ENCODE measurements around the gene NOXO1.

The NOXO1 gene

DNA sequence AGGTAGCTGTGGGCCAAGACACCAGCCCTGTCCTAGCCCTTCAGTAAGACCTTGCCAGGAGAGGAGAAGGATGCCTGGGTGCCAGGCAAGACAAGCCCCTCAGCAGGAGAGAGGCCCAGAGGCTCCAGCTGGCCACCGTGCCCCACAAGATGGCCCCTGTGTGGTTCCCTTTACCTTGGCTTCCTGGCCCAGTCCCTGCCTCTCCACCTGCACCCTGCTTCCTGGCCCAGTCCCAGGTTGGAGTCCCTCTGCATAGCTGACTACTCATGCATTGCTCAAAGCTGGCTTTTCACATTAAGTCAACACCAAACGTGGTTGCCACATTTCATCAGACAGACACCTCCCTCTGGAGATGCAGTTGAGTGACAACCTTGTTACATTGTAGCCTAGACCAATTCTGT lies 12.5 kb upstream of the NOXO1 start:
- FAIRE-seq: no peak

DNA sequence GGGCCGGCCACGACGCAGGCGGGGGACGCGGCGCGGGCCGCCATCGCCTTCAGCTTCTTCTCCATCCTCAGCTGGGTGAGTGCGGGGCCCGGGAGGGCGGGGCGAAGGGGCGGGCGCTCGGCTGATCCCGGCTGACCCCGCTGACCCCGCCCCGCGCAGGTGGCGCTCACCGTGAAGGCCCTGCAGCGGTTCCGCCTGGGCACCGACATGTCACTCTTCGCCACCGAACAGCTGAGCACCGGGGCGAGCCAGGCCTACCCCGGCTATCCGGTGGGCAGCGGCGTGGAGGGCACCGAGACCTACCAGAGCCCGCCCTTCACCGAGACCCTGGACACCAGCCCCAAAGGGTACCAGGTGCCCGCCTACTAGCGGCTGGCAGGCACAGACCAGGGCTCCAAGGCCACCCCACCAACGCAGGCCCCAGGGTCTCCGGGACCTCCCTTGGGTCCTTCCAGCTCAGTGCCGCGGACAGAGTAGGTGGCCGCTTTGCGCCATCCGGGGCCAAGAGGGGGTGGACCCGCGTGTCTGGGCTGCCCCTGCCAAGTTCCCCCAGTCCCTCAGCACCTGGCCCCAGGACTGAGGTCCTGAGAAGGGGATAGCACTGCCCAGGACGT lies 11.5 kb upstream of the NOXO1 start:
- FAIRE-seq: no peak

DNA sequence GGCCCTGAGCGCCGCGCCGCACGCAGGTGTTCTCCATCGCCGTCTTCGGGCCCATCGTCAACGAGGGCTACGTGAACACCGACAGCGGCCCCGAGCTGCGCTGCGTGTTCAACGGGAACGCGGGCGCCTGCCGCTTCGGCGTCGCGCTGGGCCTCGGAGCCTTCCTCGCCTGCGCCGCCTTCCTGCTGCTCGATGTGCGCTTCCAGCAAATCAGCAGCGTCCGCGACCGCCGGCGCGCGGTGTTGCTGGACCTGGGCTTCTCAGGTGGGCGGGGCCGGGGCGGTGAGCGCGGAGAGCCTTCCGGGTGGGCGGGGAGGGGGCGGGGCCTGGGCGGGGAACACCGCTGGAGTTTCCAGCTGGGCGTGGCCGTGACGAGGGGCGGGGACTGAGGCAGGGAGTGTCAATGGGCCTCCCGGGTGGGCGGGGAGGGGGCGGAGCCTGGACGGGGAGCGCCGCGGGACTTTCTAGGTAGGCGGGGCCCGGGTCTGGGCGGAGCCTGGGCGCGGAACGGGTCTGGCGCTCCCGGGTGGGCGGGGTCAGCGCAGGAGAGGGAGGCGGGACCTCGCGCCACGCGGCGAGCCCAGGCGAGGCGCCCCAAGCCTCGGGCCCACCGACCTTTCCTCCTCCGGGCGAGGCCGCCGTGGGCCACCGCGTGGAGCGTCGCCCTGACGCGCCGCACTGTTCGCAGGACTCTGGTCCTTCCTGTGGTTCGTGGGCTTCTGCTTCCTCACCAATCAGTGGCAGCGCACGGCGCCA lies 10.9 kb upstream of the NOXO1 start:
- FAIRE-seq: no peak

DNA sequence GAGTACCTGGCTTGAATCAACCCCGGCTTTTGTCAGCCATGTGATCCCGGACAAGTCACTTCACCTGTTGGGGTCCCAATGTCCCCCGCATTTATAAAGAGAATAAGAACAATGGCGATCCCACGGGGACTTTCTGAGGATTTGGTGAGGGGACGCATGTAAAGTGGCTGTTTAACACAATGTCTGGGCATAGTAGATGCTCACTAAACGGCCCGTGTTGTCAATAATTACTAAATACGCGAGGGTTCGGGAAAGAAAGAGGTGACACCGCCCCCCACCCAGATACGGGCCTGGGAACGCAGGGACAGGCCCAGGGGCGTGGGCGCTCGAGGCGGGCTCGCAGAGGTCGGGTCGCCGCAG lies 10.3 kb upstream of the NOXO1 start:
- FAIRE-seq: no peak

DNA sequence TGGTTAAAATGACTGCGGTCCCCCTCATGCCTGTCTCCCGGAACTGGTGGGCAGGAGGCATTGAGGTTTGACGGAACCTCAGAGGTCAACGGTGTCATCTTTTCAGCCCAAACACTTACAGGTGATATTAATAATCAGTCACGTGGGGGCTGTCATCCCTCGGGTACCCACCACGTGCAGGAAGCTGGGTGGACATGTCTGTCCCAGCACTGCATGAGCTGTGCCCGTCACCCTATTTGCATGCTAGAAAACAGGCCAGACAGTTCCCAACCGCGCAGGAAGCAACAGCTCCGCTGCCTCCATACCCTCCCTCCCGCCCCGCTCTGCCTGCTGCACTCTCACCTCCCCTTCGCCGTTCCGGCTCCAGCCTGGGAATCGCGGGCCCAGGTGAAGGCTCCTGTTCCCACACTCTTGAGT lies 9.9 kb upstream of the NOXO1 start:
- FAIRE-seq: no peak

DNA sequence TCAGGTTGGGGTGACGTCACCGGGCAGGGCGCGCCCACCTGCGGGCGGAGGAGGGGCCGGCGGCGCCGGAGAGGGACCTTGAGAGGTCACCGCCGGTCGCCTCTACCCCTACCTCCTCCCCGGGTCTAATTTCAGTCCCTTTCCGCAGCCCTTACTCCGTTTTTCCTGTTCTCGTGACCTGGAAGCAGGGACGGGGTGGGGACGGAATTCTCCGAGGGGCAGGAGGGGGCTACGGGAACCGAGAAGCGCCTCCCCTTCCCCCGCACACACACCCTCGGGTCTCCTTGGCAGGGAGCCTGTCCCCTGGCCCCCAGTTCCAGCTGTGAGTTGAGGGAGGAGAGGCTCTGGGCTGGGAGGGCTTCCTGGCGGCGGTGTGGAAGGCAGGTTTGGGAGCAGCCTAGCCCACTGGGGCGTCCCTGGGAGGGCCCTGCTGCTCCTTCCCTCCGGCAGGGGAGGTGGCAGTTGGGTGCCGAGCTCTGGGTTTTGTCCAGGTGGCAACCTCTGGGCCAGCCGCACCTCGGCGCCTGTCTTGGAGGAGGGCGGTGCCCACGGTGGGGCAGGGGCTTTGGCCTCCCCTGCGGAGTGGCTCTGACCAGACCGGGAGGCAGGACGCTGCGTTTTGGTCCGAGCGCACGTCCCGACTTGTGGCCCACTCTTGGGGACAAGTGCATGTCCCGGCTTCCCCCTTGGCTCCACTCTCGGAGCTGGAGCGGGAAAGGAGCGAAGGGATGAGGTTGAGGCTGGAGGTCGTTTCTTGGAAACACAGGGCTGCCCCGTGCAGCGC lies 9.3 kb upstream of the NOXO1 start:
- no peak for FAIRE-seq

DNA sequence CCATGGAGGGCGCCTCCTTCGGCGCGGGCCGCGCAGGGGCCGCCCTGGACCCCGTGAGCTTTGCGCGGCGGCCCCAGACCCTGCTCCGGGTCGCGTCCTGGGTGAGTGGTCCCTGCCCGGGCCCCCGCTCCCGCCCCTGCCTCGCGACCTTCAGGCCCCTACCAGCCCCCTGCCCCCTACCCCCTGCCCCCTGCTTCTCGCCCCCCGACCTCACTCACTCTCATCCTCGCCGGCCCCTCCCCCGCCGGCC lies 8.8 kb upstream of the NOXO1 start:
- FAIRE-seq: no peak

DNA sequence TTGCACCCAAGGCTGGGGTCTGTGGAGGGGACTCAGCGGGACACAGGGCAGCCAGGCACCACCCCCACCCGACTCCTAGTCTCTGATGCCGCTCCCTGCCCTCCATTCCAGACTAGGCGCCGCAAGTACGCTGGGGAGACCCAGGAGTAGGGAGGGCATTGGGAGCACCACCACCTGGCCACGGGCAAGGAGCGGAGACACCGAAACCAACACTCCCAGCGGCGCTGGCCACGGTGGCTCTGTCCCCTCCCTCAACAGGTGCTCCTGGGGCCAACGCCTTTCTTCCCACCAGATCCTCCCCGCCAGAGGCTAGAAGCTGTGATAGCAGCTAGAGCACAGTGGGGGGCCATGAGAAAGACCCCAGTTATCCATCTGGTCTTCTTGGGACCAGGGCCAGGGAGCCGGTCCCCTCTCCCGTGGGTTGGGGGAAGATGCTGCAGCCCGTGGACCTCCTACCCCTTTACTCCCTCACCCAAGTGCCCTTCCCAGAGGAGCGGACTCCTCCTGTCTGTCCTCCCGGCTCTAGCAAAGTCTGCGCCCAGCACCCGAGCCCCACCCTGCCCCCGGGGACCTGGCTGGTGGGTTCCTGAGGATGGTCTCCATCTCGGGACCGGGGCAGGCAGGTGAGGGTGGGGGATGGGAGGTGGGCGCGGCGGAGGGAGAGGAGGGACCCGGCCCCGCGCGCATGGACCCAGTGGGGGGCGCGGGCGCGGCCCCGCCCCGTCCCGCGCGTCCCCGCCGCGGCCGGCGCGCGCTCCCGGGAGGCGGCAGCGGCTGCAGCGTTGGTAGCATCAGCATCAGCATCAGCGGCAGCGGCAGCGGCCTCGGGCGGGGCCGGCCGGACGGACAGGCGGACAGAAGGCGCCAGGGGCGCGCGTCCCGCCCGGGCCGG lies 8.2 kb upstream of the NOXO1 start, which contains the start of gene SYNGR3:
TSS of gene SYNGR3 (plus strand) at position 762 of the 892 bp plus-strand sequence. CDS start 133 bp downstream, outside the sequence.
- no peak for FAIRE-seq

DNA sequence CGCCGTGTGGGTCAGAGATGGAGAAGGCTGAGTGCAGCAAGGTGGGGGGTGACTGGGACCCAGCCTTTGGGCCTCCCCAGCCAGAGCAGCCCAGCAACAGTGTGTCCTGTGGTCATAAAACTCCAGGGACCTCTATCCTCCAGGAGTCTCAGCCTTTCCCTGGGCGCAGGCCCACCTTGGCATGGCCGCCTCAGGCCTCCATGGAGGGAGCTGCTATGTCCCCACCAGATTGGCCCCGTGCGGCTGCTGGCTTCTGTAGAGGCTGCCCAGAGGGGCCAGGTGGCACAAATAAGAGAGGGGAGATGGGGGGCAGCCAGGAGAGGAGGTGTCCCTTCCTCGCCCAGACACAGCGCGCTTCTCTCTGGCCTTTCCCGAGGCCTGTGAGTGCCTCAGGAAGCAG lies 5.9 kb upstream of the NOXO1 start:
- FAIRE-seq: no peak

DNA sequence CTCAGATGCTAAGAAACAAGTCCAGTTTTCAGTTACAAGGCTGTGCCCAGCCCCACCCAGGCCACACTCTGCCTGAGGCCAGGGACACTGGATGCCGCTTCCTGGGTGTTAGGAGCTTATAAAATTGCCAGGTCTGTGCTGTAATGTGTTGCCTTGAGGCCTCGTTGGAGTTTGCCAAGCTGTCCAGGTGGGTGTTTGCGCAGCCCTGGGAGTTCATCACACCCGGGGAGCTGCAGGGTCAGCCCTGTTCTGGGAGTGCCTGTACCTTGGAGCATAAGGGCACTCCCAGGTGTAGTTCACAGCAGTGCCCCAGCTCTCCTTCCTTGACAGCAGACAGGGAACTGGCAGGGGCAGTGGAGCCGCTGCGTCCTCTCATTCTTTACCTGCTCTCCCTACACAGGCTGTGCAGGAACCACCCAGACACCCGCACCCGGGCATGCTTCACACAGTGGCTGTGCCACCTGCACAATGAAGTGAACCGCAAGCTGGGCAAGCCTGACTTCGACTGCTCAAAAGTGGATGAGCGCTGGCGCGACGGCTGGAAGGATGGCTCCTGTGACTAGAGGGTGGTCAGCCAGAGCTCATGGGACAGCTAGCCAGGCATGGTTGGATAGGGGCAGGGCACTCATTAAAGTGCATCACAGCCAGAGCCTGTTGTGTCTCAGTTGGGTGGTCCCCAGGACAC lies 4.3 kb upstream of the NOXO1 start:
- FAIRE-seq: no peak

DNA sequence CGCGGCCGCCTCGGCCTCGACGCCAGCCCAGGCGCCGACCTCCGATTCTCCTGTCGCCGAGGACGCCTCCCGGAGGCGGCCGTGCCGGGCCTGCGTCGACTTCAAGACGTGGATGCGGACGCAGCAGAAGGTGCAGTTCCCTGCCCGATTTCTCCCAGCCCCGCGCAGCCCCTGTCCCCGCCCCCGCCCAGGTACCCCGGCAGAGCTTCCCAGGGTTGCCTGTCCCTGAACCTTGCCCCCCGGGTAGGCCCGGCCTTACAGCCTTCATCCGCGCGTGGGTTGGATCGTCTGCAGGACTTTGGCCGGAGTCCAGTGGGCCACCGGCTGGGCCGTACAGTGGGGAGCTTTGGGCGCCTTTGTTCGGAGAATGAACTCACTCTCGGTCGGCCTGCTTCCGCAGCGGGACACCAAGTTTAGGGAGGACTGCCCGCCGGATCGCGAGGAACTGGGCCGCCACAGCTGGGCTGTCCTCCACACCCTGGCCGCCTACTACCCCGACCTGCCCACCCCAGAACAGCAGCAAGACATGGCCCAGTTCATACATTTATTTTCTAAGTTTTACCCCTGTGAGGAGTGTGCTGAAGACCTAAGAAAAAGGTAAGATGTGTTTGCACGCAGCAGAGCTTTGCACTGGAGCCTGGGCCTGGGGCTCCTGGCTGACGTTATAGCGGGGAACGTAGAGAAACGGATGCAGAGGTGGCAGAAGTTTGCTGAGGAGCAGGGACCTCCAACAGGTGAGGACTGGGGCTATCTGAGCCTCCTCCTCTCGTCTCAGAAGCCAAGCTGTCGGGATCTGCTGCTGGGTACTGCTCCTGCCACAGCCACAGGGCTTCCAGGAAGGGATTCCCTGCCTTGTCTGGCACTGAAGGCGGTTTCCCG lies 3.3 kb upstream of the NOXO1 start:
- no peak for FAIRE-seq

DNA sequence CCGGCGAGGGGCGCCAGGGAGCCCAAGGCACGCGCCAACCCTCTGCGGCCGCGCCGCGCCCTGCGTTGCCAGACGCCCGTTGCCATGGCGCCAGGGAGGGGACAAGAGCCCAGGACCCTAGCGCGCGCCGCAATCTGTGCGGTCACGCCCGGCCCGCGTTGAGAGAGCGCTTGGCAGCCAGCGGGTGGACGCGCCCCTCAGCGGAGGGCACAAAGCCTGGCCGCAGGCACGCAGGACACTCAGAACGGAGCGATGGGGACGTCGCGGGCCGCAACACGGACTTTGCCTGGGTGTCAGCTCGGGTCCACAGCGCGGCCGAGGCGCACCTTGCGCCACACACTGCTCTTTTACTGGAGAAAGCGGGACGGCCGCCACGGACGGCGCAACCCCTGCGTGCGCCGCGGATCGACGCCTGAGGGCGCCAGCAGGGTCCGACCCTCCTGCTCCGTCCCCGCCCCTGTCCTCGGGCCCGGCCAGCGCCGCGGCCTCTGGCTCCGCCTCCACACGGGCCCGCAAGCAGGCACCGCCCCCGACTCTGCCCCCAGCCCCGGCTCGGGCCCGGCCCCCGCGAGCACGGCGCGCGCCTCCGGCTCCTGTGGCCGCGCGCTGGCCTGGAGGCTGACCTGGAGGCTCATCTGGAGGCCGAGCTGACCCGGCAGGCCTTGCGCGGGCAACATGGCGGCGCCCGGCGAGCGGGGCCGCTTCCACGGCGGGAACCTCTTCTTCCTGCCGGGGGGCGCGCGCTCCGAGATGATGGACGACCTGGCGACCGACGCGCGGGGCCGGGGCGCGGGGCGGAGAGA lies 2.5 kb upstream of the NOXO1 start, which contains the start of gene GFER:
TSS of gene GFER (plus strand) at position 650 of the 803 bp plus-strand sequence. CDS start at position 676, 26 bp downstream.
- no peak for FAIRE-seq

DNA sequence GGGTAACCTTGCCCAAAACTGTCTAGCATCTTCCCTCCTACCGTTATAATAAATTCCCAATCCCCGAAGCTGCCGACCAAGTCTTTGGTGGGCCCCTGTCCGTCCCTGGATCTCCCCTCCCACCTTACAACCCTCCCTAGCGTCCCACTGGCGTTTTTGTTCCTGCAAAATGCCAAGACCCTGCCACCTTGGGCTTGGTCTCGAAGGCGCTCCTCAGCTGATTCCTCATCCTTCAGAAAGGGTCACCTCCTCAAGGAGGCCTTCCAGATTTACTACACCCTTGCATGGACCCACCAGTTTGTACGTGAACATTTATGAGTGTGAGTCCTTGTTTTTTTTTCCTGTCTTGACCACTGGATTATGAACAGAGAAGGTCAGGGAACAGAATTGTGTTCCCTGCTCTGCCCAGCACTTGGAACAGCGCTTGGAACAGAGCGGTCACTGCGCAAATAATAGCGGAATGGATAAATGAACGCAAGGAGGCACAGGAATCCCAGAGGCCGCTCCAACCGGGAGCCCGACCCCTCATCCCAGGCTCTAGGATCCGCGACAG lies 1.8 kb upstream of the NOXO1 start:
- FAIRE-seq: no peak

DNA sequence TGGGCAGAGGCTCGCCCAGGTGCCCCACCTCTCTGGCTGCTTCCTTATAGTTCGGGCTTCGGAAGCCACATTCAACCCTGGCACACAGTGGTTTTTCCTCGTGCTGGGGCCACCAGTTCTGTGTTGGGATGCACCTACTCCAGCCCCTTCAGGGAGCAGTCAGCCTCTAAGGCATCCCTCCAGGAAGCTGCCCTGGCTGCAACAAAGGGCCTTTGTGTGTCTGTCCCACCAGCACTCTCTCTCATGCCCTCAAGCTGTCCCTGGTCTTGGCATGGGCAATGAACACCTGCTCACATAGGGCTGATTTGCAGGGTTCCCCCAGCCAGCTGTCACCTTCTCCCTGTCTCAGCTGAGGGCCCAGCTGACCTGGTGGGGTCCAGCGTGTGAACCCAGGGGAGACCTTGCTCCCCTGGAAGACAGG lies 754 bp upstream of the NOXO1 start:
- no peak for FAIRE-seq

DNA sequence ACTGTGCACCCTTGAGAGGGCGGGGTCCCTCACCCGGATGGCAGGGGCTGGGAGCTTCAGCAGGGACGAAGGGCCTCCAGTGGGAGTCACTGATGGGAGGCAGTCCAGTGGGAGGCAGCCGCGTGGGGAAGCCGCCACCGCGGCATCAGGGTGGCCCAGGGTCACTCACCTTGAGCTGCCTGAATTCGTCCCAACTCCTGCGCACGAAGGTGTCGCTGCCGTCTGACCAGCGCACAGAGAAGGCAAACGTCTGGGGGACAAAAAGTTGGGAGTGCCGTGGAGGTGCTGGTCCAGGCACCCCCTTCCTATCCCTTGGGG lies 540 bp downstream of the NOXO1 start:
- FAIRE-seq: no peak

DNA sequence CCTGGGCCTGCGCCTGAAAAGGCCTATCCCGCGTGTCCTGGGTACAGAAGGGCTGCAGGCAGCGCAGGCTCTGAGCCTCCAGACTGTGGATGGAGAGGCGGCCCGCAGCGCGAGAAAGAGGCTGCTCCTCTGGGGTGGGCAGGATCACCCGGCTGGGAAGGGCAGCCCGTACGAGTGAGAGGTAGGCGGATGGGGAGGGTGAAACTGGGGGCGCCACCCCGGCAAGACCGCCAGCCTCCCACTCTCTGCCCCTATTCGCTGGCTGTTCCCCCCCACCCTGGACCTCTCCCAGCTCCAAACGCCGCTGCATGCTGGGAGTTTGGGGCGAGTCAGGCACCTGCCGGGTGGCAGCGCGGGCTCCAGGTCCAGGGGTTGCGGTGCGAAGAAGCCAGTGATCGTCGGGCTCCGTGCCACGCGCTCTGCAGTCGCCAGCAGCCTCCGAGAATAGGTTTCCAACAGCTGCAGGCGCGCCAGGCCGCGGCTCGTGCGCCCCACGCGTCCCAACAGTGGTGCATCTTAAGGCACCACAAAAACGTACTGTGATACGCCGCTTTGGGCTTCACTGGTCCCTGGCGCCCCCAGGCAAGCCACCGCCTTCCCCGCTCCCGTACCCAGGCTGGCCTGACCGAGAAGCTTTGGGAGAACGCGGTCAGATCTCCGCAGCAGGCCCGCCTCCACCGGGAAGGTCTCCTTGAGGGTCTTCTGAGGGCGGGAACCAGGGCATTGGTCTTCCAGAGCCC lies 1.1 kb downstream of the NOXO1 start:
- no peak for FAIRE-seq

DNA sequence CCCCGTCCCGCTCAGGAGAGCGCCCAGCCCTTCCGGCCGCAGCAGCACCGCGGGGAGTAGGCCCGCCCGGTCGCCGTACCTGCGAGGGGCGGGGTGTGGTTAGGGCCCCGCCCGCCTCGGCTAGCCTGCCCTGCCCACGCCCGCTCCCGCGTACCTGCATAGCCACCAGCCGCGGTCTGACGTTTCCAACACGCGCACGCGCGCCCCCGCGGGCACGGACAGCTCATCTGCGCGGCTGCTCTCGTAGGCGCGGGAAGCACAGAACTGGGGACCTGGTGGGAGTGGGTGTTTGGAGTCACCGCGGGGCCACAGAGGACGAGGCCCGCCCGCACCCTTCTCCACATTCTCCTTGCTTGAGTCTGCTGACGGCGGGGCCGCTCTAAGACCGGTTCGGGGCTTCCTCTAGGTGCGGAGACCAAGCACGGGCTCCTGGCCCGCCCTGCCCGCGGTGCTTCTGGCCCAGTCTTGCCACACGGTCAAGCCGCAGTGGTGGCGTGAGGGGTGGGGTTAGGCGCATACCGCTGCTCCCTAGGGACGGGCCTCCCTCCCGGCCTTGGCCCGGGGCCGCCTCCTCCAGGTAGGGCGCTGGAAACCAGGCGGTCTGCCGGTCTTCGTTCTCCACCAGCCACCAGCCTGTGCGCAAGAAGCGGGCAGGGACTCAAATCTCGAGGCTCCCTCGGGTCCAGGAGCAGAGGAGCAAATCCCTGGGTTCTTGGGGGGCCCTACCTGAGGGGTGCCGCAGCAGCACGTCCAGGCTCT lies 1.8 kb downstream of the NOXO1 start:
- no peak for FAIRE-seq

DNA sequence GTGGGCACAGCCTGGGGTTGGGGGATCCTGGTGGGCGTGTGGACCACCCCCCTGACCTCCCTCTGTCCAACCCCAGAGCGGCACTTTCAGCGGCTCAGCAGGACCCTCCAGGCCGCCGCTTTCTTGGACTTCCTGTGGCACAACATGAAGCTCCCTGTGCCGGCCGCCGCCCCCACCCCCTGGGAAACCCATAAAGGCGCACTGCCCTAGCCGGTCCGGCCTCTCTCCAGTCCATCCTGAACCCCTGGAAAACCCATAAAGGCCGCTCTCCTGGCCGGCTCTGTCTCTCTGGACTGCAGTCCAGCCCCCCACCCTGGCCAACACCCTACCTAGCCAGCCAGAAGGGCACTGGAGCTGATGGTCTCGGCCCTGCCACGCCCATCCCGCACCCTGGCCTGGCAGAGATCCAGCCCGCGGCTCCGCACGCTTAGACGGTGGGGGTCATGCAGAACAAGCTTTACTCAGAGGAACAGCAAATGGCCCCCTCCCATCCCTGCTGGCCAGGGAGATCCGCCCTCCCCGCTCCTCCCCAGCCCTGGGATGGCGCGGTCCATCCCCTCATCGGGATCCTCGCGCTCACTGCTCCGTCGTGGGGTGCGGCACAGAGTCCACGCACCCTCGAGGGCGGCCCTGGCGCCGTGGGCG lies 2.7 kb downstream of the NOXO1 start:
- no peak for FAIRE-seq
